Measurements from ENCODE around the gene CAMTA1.

DNA sequence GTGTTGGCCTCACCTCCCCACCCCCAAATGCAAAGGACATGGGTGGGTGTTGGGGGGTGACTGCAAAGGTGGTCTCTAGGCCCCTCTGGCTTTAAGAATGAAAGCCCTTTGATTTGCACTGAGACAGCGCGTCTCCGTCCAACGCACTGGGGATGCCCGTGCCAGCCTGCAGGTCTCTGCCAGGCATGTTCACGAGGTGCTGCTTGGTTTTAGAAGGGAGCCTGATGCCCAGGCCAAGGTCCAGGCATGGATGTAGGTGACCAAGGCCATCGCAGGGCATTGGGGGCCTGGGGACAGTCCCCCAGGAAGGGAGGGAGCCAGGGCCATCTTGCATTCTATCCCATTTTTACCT, 622.3 kb downstream of the CAMTA1 start:
- TF ChIP-seq, protein P1, sequence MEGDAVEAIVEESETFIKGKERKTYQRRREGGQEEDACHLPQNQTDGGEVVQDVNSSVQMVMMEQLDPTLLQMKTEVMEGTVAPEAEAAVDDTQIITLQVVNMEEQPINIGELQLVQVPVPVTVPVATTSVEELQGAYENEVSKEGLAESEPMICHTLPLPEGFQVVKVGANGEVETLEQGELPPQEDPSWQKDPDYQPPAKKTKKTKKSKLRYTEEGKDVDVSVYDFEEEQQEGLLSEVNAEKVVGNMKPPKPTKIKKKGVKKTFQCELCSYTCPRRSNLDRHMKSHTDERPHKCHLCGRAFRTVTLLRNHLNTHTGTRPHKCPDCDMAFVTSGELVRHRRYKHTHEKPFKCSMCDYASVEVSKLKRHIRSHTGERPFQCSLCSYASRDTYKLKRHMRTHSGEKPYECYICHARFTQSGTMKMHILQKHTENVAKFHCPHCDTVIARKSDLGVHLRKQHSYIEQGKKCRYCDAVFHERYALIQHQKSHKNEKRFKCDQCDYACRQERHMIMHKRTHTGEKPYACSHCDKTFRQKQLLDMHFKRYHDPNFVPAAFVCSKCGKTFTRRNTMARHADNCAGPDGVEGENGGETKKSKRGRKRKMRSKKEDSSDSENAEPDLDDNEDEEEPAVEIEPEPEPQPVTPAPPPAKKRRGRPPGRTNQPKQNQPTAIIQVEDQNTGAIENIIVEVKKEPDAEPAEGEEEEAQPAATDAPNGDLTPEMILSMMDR (IDR thresholded peaks at IDR 0.05): no peak
- TF ChIP-seq POLR2A (IDR thresholded peaks at IDR 0.05): no peak
